HCT116 (cell line): Measurements from ENCODE around the gene TET3. TPM values are rescaled to one million over a fixed set of nuclear protein-coding genes. Genes with fewer than 3 reads are reported as not detected.

ENCODE experiments used
- ATAC-seq: fragments of 200-7000 bp; cut with Tn5 transposase; 2 replicates; pipeline ENCODE4 v1.9.1; 2020; ENCODE audit warnings: mild to moderate bottlenecking, moderate library complexity
- BruUV-seq: library from RNA; stranded (reverse); fragments of 400-500 nt; replicated peaks from 2 replicates; lab custom pipeline; 2021; lab: Mats Ljungman, UMichigan
- CTCF ChIA-PET: fragments of 300-600 bp; sonication (Branson Sonifier 250); formaldehyde crosslinking; loops from one replicate; lab custom pipeline; 2021; ENCODE audit warnings: antibody characterized with exemption; lab: Charles Lee
- POLR2A ChIA-PET: fragments of 300-600, 350-600 bp; sonication (Branson Sonifier 250); formaldehyde crosslinking; loops from one replicate; lab custom pipeline; 2021; ENCODE audit warnings: antibody characterized with exemption; lab: Charles Lee
- RAD21 ChIA-PET, 2 experiments: fragments of 300-600 bp; sonication (Branson Sonifier 250); formaldehyde crosslinking; loops; one replicate each; lab custom pipeline; 2023; ENCODE audit warnings: low total read pairs in 2 of 2; ENCODE audit not compliant: uncharacterized antibody in 2 of 2, unreplicated experiment in 2 of 2, low non-redundant PET in 1 of 2; lab: Charles Lee
- DNase-seq: peaks from one replicate; pipeline ENCODE4 v3.0.0-alpha.2; 2010; ENCODE audit warnings: low read depth, low spot score
- H2AFZ ChIP-seq: fragments of 200-600 bp; shearing (Covaris generic), sonication (generic); 2 replicates; pipeline ENCODE4 v1.6.1; 2017; ENCODE audit warnings: low read depth, mixed run types, mixed read lengths, antibody characterized with exemption, low read length; ENCODE audit not compliant: poor library complexity, severe bottlenecking
- H3K27ac ChIP-seq: 2 replicates; pipeline ENCODE4 v1.5.1; 2012; ENCODE audit warnings: low read depth, low read length
- H3K27me3 ChIP-seq: fragments of 200-600 bp; sonication (generic); 2 replicates; pipeline ENCODE4 v1.6.1; 2016; ENCODE audit warnings: mixed run types, low read length, mixed read lengths; ENCODE audit not compliant: insufficient read depth
- H3K36me3 ChIP-seq, 2 experiments: fragments of 200-500 bp in 1 of 2; fragments of 200-600 bp in 1 of 2; sonication (Bioruptor generic) in 1 of 2; sonication (generic) in 1 of 2; 2 replicates each; pipeline versions ENCODE4 v1.5.1 to v1.6.1; 2014 to 2016; ENCODE audit warnings: low read length in 2 of 2, inconsistent platforms in 1 of 2, mixed read lengths in 1 of 2, mixed run types in 1 of 2; ENCODE audit not compliant: insufficient read depth in 2 of 2, control insufficient read depth in 1 of 2
- H3K4me1 ChIP-seq, 2 experiments: fragments of 200-600 bp in 1 of 2; sonication (generic) in 1 of 2; 2 replicates each; pipeline versions ENCODE4 v1.5.1 to v1.6.1; 2012 to 2017; ENCODE audit warnings: low read length in 2 of 2, inconsistent platforms in 1 of 2, mild to moderate bottlenecking in 1 of 2, mixed read lengths in 1 of 2, mixed run types in 1 of 2, moderate library complexity in 1 of 2; ENCODE audit not compliant: insufficient read depth in 2 of 2, control insufficient read depth in 1 of 2
- H3K4me2 ChIP-seq: fragments of 200-600 bp; sonication (generic); 2 replicates; pipeline ENCODE4 v1.6.1; 2017; ENCODE audit warnings: mixed run types, low read length, mixed read lengths
- H3K4me3 ChIP-seq, 2 experiments: fragments of 200-600 bp in 1 of 2; sonication (generic) in 1 of 2; replicated peaks in 1 of 2; 2 replicates each; pipeline ENCODE4 v1.5.1; 2011 to 2016; ENCODE audit warnings: low read length in 2 of 2, control low read depth in 1 of 2, low read depth in 1 of 2, mild to moderate bottlenecking in 1 of 2, mixed read lengths in 1 of 2, mixed run types in 1 of 2
- H3K79me2 ChIP-seq: fragments of 200-600 bp; sonication (generic); 2 replicates; pipeline ENCODE4 v1.6.1; 2017; ENCODE audit warnings: mild to moderate bottlenecking, mixed run types, low read length, moderate library complexity, mixed read lengths; ENCODE audit not compliant: insufficient read depth
- H3K9ac ChIP-seq: fragments of 200-600 bp; sonication (generic); 2 replicates; pipeline ENCODE4 v1.6.1; 2016; ENCODE audit warnings: low read length, mixed read lengths
- H3K9me2 ChIP-seq: fragments of 200-600 bp; sonication (generic), shearing (Covaris generic); 2 replicates; pipeline ENCODE4 v1.6.1; 2017; ENCODE audit warnings: mixed run types, mild to moderate bottlenecking, moderate library complexity; ENCODE audit not compliant: insufficient read depth
- H3K9me3 ChIP-seq, 2 experiments: fragments of 200-500 bp in 1 of 2; fragments of 200-600 bp in 1 of 2; sonication (Bioruptor generic) in 1 of 2; sonication (generic) in 1 of 2; 2 replicates each; pipeline ENCODE4 v1.6.1; 2014 to 2017; ENCODE audit warnings: low read length in 2 of 2, mixed read lengths in 2 of 2, inconsistent platforms in 1 of 2, low read depth in 1 of 2, mild to moderate bottlenecking in 1 of 2, mixed run types in 1 of 2, moderate library complexity in 1 of 2; ENCODE audit not compliant: control insufficient read depth in 1 of 2, insufficient read depth in 1 of 2
- H4K20me1 ChIP-seq: fragments of 200-600 bp; sonication (generic), shearing (Covaris generic); 2 replicates; pipeline ENCODE4 v1.6.1; 2017; ENCODE audit warnings: mixed run types, mild to moderate bottlenecking, moderate library complexity; ENCODE audit not compliant: insufficient read depth
- ATF3 ChIP-seq: IDR thresholded peaks from 2 replicates; pipeline ENCODE4 v1.6.1; 2012
- CBX3 ChIP-seq: IDR thresholded peaks from 2 replicates; pipeline ENCODE4 v1.6.1; 2012; ENCODE audit warnings: low read depth
- EGR1 ChIP-seq: IDR thresholded peaks from 2 replicates; pipeline ENCODE4 v1.6.1; 2012; ENCODE audit warnings: low read depth
- EZH2 ChIP-seq: fragments of 200-600 bp; sonication (generic); IDR thresholded peaks from 2 replicates; pipeline ENCODE4 v1.6.1; 2017; ENCODE audit warnings: antibody characterized with exemption, mixed run types
- MAX ChIP-seq: IDR thresholded peaks from 2 replicates; pipeline ENCODE4 v1.6.1; 2012
- POLR2A ChIP-seq: IDR thresholded peaks from 2 replicates; pipeline ENCODE4 v1.7.0; 2011; ENCODE audit warnings: borderline replicate concordance; ENCODE audit not compliant: insufficient read depth, insufficient read length; ENCODE audit errors: extremely low read depth
- SIN3A ChIP-seq: IDR thresholded peaks from 2 replicates; pipeline ENCODE4 v1.6.1; 2012; ENCODE audit warnings: low read depth
- TCF7L2 ChIP-seq: IDR thresholded peaks from 2 replicates; pipeline ENCODE4 v1.7.0; 2011; ENCODE audit warnings: borderline replicate concordance, inconsistent platforms; ENCODE audit not compliant: insufficient read depth, insufficient read length; ENCODE audit errors: extremely low read depth
- YY1 ChIP-seq: IDR thresholded peaks from 2 replicates; pipeline ENCODE4 v1.6.1; 2011; ENCODE audit warnings: low read length, low read depth, moderate library complexity, mild to moderate bottlenecking; ENCODE audit not compliant: insufficient replicate concordance; ENCODE audit errors: extremely low read depth
- ZBTB33 ChIP-seq: IDR thresholded peaks from 2 replicates; pipeline ENCODE4 v1.6.1; 2011; ENCODE audit warnings: mild to moderate bottlenecking, low read length, moderate library complexity; ENCODE audit not compliant: insufficient replicate concordance; ENCODE audit errors: extremely low read depth
- ZFX ChIP-seq: fragments of 450-650 bp; IDR thresholded peaks from 2 replicates; pipeline ENCODE4 v1.6.1; 2017
- intact Hi-C: fragments of 100-400 bp; cut with micrococcal nuclease; formaldehyde crosslinking; loops from 2 replicates; pipeline ENCODE4 v1.10.0; 2022
- total RNA-seq: library from RNA; stranded (reverse); gene quantifications from one replicate; pipeline ENCODE4 v1.2.1, GENCODE V29; 2021; ENCODE audit not compliant: unreplicated experiment

Gene TET3
- total RNA-seq, 1 experiment from 2014 or later: 15.4 TPM

GRCh38 chr2:73993778-73994177, 9.1 kb downstream of the TET3 start:
- CTCF ChIA-PET: no interaction called here
- no peak overlapping the region for H2AFZ ChIP-seq
- no peaks in the 10 kb centered on the region for H3K9me2 ChIP-seq
- POLR2A ChIA-PET: no interaction called here
- peaks cover 4 to 20% of the 10 kb centered on the region in 2 experiments; a peak in 2 of 4 replicates for H3K36me3 ChIP-seq
- no TSS peak for BruUV-seq
- no peaks in the 10 kb centered on the region for H3K9me3 ChIP-seq
- TF ChIP-seq MAX (peak; percentile 16; the same call in 1 of the 2 replicates), ATF3 (no peak), SIN3A (no peak), TCF7L2 (no peak), ZFX (no peak), EGR1 (peak; percentile 51), EZH2 (no peak), ZBTB33 (no peak), YY1 (no peak), CBX3 (no peak), POLR2A (no peak)
- peaks cover 7 to 51% of the 10 kb centered on the region in 2 experiments; a peak in 3 of 4 replicates for H3K4me1 ChIP-seq
- H4K20me1 ChIP-seq: no peaks in the 10 kb centered on the region; the same call in 1 of the 2 replicates
- peaks cover 99% of the 10 kb centered on the region for H3K79me2 ChIP-seq
- DNase-seq: no peak
- no peak overlapping the region for H3K4me3 ChIP-seq
- no peaks in the 10 kb centered on the region for H3K27me3 ChIP-seq
- no peak overlapping the region for H3K9ac ChIP-seq
- H3K27ac ChIP-seq: no peak overlapping the region
- intact Hi-C loops: no loop called here
- RAD21 ChIA-PET: no interaction called here
- ATAC-seq: no peak
- H3K4me2 ChIP-seq: peak overlapping the region; percentile 52
